NCI-H524 (cell line): Measurements from ENCODE around the gene MCRIP1.

Experiments used
- DNase-seq, 2 experiments: peaks; one replicate each; lab custom pipeline; 2025; lab: John Stamatoyannopoulos, UW

Gene MCRIP1, protein sequence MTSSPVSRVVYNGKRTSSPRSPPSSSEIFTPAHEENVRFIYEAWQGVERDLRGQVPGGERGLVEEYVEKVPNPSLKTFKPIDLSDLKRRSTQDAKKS

DNA sequence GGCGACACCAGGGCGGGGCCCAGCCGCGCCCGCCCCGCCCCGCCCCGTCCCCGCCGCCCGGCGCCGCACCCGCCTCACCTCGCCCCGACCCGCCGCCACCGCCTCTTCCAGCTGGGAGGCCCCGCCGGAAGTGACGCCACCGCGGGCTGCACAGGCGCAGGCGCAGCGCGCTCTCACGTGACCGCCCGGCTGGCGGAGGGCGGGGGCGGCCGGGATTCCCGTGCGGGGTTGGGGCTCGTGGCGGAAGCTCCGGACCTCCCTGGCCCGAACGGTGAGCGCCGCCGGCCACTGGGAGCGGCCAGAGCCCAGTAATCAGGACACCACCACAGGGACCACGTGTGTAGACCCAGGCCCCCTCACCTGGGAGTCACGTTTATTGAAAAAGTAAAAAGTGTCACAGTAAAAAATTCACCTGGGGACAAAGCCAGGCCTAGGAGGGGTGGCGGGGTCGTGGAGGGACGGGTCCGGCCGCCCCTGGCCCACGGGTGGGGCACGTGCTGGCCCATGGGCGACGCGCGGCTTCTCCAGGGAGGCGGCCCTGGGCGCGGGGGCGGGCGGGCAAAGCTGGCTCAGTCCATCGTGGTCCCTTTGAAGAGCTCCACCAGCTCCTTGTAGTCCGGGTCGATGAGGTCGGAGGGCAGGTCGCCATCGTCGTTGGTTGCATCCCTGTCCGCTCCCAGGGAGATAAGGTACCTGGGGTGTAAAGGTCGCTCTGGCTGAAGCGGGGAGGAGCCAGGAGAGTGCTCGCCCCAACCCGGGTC is at the start of gene MCRIP1:
Gene MCRIP1, minus strand, starts transcription at position 132 of the 761 bp plus-strand sequence. CDS start 8,785 bp downstream, outside the sequence.
- peak; percentile 94 to 97 for DNase-seq

DNA sequence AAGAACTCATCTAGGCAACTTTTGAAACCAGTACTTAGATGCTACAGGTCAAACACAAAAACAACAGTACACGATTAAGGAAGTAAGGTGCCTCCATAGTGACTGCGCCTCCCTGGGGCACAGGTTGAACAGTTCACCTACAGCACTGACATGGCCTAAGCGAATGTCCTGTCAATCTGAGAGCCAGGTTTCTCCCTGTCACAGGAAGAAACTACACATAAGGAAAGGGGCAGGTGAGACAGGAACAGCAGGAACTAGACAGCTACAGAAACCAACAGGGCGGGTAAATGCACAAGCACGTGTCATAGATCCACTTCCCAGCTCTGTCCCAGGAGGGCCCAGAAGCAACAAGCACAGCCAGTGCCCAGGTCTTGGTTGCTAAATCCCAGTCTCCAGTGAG is 46.0 kb upstream of the MCRIP1 start:
- no peak for DNase-seq

DNA sequence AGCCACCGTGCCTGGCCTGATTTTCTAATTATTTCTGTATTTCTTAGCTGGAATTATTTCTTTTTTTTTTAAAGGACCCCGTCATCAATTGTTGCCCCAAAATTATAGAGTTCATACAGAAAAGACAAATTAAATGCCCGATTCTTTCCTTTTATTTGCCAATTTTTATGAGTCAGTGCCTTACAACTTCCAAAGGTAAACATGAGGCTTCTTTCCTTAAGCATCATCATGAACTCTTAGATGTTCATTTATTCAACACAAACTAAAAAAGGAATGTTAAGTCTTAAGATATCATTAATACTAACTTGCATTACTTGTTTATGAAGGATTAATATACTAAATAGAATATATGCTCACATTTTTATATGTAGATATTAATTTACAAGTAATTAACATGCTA is 45.2 kb upstream of the MCRIP1 start:
- DNase-seq: no peak

- no peak for DNase-seq
Observed at GRCh38 chr17:81877569-81877968, 44.5 kb upstream of the MCRIP1 start.

GRCh38 chr17:81871387-81872230 is 38.5 kb upstream of the MCRIP1 start:
- peak; percentile 94 to 95 for DNase-seq

- no peak for DNase-seq
Observed at GRCh38 chr17:81870981-81871386, 37.9 kb upstream of the MCRIP1 start, which contains the start of gene ARHGDIA. Gene ARHGDIA (minus strand): TSS chr17:81871337. CDS start chr17:81869930, 1,407 bp downstream.

DNA sequence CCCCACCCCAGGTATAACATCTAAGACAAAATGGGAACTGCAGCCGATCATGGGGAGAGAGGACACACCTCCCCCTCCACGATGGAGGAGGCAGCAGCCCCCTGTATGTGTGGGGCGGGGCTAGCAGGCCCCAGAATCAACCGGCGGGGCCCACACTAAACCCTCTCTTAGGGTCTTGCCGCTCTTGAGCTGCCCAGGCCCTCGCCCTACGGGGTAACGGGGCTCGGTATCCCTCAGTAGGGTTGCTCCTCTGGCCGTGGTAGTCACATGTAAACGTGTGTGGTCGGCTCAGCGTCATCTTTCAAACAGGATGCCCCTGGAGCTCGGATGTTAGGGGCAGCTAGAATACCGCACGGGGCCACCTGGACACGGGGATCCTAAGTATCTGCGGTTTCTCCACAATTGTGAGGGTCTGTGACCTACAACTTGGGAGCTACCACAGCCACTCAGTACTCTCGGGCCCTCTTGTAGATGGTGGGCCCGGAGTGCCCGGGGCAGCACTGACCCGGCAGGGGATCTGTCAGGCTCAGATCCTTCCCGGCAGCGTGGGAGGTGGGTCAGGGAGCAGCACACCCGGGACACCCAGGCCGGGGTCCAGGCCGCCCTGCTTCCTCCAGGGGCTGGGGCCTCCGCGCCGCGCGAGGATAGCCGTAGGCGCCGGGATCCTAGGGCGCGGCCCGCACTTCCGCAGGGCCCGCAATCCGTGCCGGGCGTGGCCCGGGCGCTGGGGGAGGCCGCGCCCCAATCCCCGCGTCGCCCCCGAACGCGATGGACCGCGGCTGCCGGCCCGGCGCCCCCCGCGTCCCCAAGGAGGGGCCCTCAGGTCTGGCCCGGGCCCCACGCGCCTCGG is 37.3 kb upstream of the MCRIP1 start:
- peak in 1 of 2 experiments; percentile 66 for DNase-seq

- peak in 1 of 2 experiments; percentile 66 for DNase-seq
Observed at GRCh38 chr17:81869221-81870130, 36.4 kb upstream of the MCRIP1 start.

DNA sequence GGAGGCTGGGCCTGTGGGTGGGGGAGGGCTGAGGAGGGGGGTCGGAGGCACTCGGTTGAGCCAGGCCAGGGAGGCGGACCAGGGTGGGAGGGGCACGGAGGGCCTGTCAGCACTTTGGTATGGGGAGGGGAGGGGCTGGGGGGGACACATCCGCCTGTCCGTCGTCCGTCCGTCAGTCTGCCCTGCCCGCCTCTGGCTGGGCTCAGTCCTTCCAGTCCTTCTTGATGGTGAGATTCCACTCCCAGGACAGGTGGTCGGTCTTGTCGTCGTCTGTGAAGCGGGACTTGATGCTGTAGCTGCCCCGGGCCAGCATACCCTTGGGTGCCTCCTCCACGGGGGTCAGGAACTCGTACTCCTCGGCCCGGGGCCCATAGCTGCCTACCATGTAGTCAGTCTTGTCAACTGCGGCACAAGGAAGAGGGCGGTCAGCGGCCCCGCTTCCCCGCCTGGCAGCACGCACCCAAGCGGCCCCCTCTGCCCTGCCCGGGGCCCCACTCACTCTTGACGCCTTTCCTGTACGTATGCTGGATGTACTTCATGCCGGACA is 35.7 kb upstream of the MCRIP1 start:
- DNase-seq: peak in 1 of 2 experiments; percentile 58

DNA sequence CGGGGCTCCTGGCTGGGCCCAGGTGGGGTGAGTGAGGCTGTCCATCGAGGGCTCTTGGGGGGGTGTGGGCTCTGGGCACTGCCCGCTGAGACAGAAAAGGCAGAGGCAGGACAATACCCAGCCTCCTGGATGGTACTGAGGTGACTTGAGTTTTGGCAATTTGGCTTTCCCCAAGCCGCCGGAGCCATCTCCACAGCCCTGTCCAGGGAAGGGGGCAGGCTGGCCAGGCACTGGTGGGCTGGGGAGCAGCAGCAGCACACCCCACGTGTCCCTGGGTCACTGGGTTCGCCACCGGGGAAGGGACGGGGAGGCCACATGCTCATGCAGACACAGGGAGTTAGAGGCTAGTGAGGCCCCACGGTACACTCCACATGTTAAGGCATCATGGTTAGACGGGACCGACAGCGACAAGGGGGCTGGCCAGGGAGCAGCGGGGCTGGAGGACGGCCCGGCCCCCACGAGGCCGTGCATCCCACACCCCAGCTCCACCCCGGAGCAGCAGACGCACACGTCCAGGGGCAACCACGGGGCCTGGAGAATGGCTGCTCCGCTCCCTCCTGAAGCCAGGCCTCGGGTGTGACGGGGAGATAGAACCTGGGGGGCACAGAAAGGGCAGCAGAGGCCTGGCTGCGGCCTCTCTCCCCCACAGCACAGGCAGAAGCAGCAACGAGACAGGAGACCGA is 35.0 kb upstream of the MCRIP1 start:
- no peak for DNase-seq

- peak; percentile 68 for DNase-seq
Observed at GRCh38 chr17:81867170-81867990, 34.3 kb upstream of the MCRIP1 start.

DNA sequence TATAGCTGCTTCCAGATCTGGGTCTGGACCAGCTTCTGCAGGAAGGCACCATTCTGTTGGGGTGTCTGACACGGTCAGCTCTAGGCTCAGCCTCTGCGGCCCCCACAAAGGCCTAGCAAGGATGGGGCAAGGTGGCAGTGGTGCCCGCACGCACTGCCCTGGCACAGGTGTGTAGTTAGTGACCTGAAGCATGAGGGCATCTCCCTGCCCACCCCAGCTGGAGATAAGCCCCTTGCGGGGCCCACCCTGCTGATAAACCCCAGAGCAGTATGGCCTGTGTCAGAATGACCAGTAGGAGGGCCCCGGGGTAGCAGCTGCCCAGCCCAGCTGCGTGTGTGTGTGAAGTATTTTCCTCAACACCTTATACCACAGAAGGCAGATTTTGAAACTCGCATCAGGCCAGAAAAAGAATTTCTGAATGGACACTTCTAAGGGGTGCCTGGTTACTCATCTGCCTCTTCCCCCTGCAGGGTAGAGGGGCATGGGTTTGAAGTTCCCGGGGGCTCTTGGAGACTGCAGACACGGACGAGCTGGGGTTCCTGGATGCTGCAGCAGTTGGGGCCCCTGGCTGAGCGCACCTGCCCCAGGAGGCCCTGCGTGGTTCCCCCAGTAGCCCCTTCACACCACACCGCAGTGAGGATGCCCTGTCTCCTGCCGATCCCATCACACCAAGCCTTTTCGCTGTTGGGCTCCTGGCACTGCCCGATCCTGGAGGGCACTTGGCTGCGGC is 33.5 kb upstream of the MCRIP1 start:
- peak in 1 of 2 experiments; percentile 54 for DNase-seq

DNA sequence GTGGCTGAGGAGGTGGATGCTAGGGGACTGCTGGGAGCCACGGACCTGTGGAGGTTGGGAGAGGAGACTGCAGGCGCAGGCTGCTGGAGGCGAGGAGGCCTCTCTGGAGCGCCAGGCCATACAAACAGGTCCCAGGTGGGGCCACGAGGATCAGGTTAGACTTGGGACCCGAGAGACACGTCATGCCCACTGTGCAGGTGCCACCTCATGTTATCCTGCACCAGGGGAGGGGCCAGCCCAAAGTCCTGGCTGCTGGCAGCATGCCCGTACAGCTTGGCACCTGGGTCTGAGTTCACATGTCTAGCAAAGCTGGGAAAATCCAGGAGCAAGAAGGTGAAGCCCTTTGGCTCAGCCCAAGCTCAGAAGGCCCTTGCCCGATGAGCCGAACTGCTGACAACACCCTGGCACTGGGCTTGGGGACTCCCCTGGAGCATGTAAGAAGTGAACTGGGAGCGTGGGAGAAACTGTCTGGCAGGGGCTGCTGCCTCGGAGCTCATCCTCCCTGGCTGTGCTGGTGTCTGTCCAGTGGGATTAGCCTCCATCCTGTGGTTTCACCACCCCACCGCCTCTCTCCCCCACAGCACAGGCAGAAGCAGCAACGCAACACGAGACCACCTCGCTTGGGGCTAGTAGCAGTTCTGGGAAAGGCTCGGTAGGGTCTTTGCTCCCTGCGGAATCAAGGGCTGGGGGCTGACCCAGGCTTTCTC is 32.8 kb upstream of the MCRIP1 start:
- DNase-seq: no peak

GRCh38 chr17:81865358-81865732 is 32.3 kb upstream of the MCRIP1 start:
- DNase-seq: no peak

- DNase-seq: peak in 1 of 2 experiments; percentile 36
Observed at GRCh38 chr17:81863833-81864768, 31.0 kb upstream of the MCRIP1 start.

DNA sequence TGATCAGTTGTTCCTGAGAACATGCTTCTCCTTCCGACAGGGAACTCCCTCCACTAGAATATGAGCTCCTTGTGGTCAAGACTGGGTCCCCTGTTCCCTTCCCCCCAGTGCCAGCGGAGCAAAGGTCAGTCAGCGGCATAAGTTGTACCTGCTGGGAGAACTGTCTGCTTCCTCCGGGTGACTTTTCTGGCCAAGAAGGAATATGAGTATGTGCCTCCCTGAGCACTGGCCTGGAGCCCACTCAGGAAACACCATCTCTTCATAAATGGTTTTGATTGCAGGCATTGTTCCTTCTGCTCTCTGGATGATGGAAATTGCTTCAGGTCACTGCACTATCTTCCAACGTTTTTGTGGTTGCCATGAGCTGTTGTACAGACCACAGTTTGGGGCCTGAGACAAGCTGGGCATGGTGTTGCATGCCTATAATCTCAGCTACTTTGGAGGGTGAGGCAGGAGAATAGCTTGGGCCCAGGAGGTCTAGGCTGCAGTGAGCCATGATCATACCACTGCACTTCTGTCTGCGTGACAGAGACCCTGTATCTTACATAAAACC is 30.1 kb upstream of the MCRIP1 start:
- DNase-seq: no peak
